ENCODE results near the gene IL1RAPL2. TPM values are rescaled to one million over a fixed set of nuclear protein-coding genes. Genes with fewer than 3 reads are reported as not detected.

Gene IL1RAPL2
- total and polyA plus RNA-seq, 2 of the 8 experiments (the other 6 are each of a cell fraction or from before 2014, with no cell fraction given), result 0.20 to 1.3 TPM

DNA sequence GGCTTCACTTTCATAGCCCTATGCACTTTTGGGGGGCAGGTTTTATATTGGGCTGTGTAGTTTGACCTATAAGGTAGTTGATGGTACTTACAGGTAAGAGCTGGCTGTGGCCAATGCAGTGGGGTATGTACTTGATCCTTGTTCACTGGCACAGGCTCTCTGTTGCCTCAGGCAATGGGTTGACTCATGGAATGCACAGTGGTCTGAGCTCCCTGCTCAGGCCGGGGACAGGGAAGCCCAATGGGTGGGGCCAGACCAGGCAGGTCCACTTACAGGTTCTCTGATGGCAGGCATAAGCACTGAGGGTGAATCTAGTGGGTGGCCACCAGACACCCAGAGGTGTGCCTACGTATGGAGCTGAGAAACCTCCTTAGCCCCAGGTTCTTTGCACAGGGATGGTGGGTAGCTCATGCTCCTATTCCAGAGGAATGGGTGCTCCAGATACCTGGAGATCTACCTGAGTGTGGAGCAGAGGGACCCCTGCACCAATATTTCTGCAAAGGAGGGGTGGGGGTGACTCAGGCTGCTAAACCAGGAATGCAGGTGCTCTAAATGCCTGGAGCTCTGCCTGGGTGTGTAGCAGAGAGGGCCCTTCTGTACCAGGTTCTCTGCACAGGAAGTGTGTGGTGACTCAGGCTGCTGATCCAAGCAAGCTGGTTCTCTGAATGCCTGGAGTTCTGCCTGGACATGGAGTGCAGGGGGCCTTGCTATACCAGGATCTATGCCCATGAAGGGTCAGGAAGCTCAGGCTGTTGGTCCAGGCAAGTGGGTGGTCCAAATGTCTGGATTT lies 52.3 kb downstream of the IL1RAPL2 start:
- Histone ChIP-seq H3K79me1 (ENCODE audit: low read depth, low read length) (no peaks in the 10 kb centered on the region), H3K27ac (ENCODE audit: low read depth, low read length) (no peak overlapping the region), H3K14ac (ENCODE audit: insufficient read length) (no peak overlapping the region), H2BK12ac (ENCODE audit: low read depth, low read length) (no peak overlapping the region), H3K4ac (replicated peaks; ENCODE audit: insufficient read length, low read depth, low read length) (no peak overlapping the region), H2AFZ (ENCODE audit: low read length) (no peak overlapping the region), H4K5ac (ENCODE audit: insufficient read length, low read depth, low read length) (no peak overlapping the region), H3K27me3 (replicated peaks in 1 of 4; ENCODE audit: control insufficient read depth in 3 of 4, extremely low read depth in 1 of 4, insufficient read depth in 3 of 4, low read length in 3 of 4) (no peaks in the 10 kb centered on the region), H3K18ac (ENCODE audit: extremely low read depth, low read length) (no peak overlapping the region), H2AK5ac (ENCODE audit: low read depth, low read length) (no peak overlapping the region), H2BK20ac (ENCODE audit: low read length) (no peak overlapping the region), H3K4me2 (ENCODE audit: insufficient read depth in 1 of 2, low read depth in 2 of 2, low read length in 2 of 2) (no peak overlapping the region), H3K36me3 (ENCODE audit: control insufficient read depth in 2 of 4, insufficient read depth in 4 of 4, low read length in 3 of 4) (no peaks in the 10 kb centered on the region), H4K8ac (ENCODE audit: extremely low read depth, insufficient read depth, low read length) (no peak overlapping the region), H2BK120ac (replicated peaks; ENCODE audit: low read depth, low read length) (no peak overlapping the region), H2BK15ac (ENCODE audit: low read length) (no peak overlapping the region), H4K20me1 (replicated peaks in 1 of 2; ENCODE audit: control insufficient read depth in 1 of 2, insufficient read depth in 2 of 2, low read length in 2 of 2) (no peaks in the 10 kb centered on the region), H3K79me2 (ENCODE audit: control insufficient read depth in 1 of 2, insufficient read depth in 2 of 2, low read length in 2 of 2) (no peaks in the 10 kb centered on the region), H3K23me2 (ENCODE audit: low read depth, low read length) (no peaks in the 10 kb centered on the region), H4K91ac (replicated peaks; ENCODE audit: insufficient read length, low read length) (no peak overlapping the region), H3K23ac (ENCODE audit: insufficient read length) (no peak overlapping the region), H3K9me3 (ENCODE audit: insufficient read depth in 2 of 2, low read depth in 1 of 2, low read length in 1 of 2) (no peaks in the 10 kb centered on the region), H2BK5ac (ENCODE audit: low read depth, low read length) (no peak overlapping the region), H3K4me3 (ENCODE audit: extremely low read depth in 1 of 4, insufficient read depth in 2 of 4, low read depth in 3 of 4, low read length in 4 of 4) (no peak overlapping the region), H3K4me1 (replicated peaks in 1 of 4; ENCODE audit: control insufficient read depth in 3 of 4, insufficient read depth in 4 of 4, low read length in 3 of 4) (no peaks in the 10 kb centered on the region), H3K56ac (replicated peaks; ENCODE audit: insufficient read length, low read depth, low read length) (no peak overlapping the region), H3K9ac (replicated peaks in 1 of 4; ENCODE audit: extremely low read depth in 1 of 4, low read depth in 3 of 4, low read length in 3 of 4) (no peak overlapping the region)
- WGBS, 2 experiments (ENCODE audit: extremely low coverage in 1 of 2, insufficient coverage in 1 of 2, insufficient read length in 1 of 2, insufficient replicate concordance in 2 of 2, low coverage in 1 of 2, low lambda C conversion rate in 2 of 2, missing lambda C conversion rate in 1 of 2), result no CpG with 5 or more reads among the region's 2 CpGs
- ChIA-PET CTCF (ENCODE audit: partially characterized antibody) (interaction anchor here (0.7 to 1.1 kb wide), 2 partner anchors 18 to 23 kb away, joined by 3 read pairs; no protein-coding TSS in a partner anchor), POLR2A (ENCODE audit: partially characterized antibody) (no interaction called here)
- DNase-seq (ENCODE audit: low read depth in 1 of 2, low spot score in 2 of 2) (no peak), FAIRE-seq (no peak)
- TF ChIP-seq CEBPB (IDR thresholded peaks at IDR 0.05; ENCODE audit: low read depth, low read length) (no peak), RBBP5 (IDR thresholded peaks at IDR 0.05; ENCODE audit: borderline replicate concordance, low read depth, low read length) (no peak)

Data from H1 (cell line).